Endothelial cell of umbilical vein (primary cell): ENCODE measurements around the gene SIPA1L3. TPM values are rescaled to one million over a fixed set of nuclear protein-coding genes. Genes with fewer than 3 reads are reported as not detected.

Source experiments
- BruUV-seq: library from RNA; stranded (reverse); fragments of 400-500 nt; replicated peaks from 2 replicates; lab custom pipeline; 2021; lab: Mats Ljungman, UMichigan
- CTCF ChIA-PET: fragments of 300-600, 350-600 bp; sonication (Branson Sonifier 250); formaldehyde crosslinking; loops from one replicate; lab custom pipeline; 2021; ENCODE audit warnings: antibody characterized with exemption, inconsistent platforms; lab: Charles Lee
- POLR2A ChIA-PET: fragments of 300-600, 350-600 bp; sonication (Branson Sonifier 250); formaldehyde crosslinking; loops from one replicate; lab custom pipeline; 2021; ENCODE audit warnings: antibody characterized with exemption, inconsistent platforms; lab: Charles Lee
- DNase-seq: peaks from one replicate; pipeline ENCODE4 v3.0.0-alpha.2; 2011; ENCODE audit warnings: low read depth, low spot score
- FAIRE-seq: peaks from 2 replicates; lab custom pipeline; 2011; peaks lifted over from hg19 to GRCh38; lab: Jason Lieb, UNC
- H2AFZ ChIP-seq: 2 replicates; pipeline ENCODE4 v1.6.0; 2012; ENCODE audit warnings: low read depth, low read length, control low read depth, inconsistent platforms
- H3K27ac ChIP-seq: 2 replicates; pipeline ENCODE4 v1.5.1; 2011; ENCODE audit warnings: low read depth, mild to moderate bottlenecking, control low read depth, low read length, moderate library complexity; ENCODE audit not compliant: insufficient read depth
- H3K27me3 ChIP-seq, 2 experiments: 2 replicates each; pipeline versions ENCODE4 v1.6.0 to v1.6.1; 2011; ENCODE audit warnings: low read length in 2 of 2, mixed read lengths in 1 of 2; ENCODE audit not compliant: control insufficient read depth in 2 of 2, insufficient read depth in 2 of 2
- H3K36me3 ChIP-seq, 2 experiments: 2 replicates in 1 of 2; 3 replicates in 1 of 2; pipeline ENCODE4 v1.5.1; 2011; ENCODE audit warnings: low read length in 2 of 2, mild to moderate bottlenecking in 1 of 2, moderate library complexity in 1 of 2; ENCODE audit not compliant: control insufficient read depth in 2 of 2, insufficient read depth in 2 of 2; ENCODE audit errors: extremely low read depth in 1 of 2
- H3K4me1 ChIP-seq: 3 replicates; pipeline ENCODE4 v1.5.1; 2011; ENCODE audit warnings: mild to moderate bottlenecking, low read length; ENCODE audit not compliant: control insufficient read depth, insufficient read depth; ENCODE audit errors: extremely low read depth
- H3K4me2 ChIP-seq: 2 replicates; pipeline ENCODE4 v1.6.1; 2011; ENCODE audit warnings: low read length, control low read depth, mixed read lengths; ENCODE audit not compliant: insufficient read depth
- H3K4me3 ChIP-seq, 3 experiments: fragments of 200-600 bp in 1 of 3; sonication (generic), shearing (Covaris generic) in 1 of 3; replicated peaks in 1 of 3; 2 replicates each; pipeline ENCODE4 v1.5.1; 2011 to 2016; ENCODE audit warnings: control low read depth in 3 of 3, low read length in 3 of 3, mild to moderate bottlenecking in 2 of 3, inconsistent platforms in 1 of 3, low read depth in 1 of 3, moderate library complexity in 1 of 3; ENCODE audit not compliant: insufficient read depth in 1 of 3
- H3K79me2 ChIP-seq: 2 replicates; pipeline ENCODE4 v1.6.0; 2012; ENCODE audit warnings: low read length, inconsistent platforms; ENCODE audit not compliant: control insufficient read depth, insufficient read depth
- H3K9ac ChIP-seq: replicated peaks from 2 replicates; pipeline ENCODE3; 2011; ENCODE audit warnings: low read length, control low read depth; ENCODE audit not compliant: insufficient read depth; ENCODE audit errors: extremely low read depth
- H3K9me1 ChIP-seq: replicated peaks from 3 replicates; pipeline ENCODE4 v1.6.0; 2011; ENCODE audit warnings: mild to moderate bottlenecking, low read length; ENCODE audit not compliant: control insufficient read depth, insufficient read depth; ENCODE audit errors: extremely low read depth
- H3K9me3 ChIP-seq: replicated peaks from 2 replicates; pipeline ENCODE4 v1.5.1; 2012; ENCODE audit warnings: low read length, inconsistent platforms; ENCODE audit not compliant: control insufficient read depth, insufficient read depth
- H4K20me1 ChIP-seq: replicated peaks from 2 replicates; pipeline ENCODE3; 2011; ENCODE audit warnings: mild to moderate bottlenecking, low read length; ENCODE audit not compliant: control insufficient read depth, insufficient read depth; ENCODE audit errors: extremely low read depth
- EZH2 ChIP-seq: IDR thresholded peaks from 2 replicates; pipeline ENCODE4 v1.6.1; 2012; ENCODE audit warnings: borderline replicate concordance, low read depth, mild to moderate bottlenecking, moderate library complexity, low read length, inconsistent platforms; ENCODE audit not compliant: severe bottlenecking
- FOS ChIP-seq: IDR thresholded peaks from 2 replicates; pipeline ENCODE4 v1.6.1; 2011; ENCODE audit warnings: mild to moderate bottlenecking, low read length, moderate library complexity, borderline replicate concordance; ENCODE audit not compliant: insufficient read depth
- GATA2 ChIP-seq: IDR thresholded peaks from 2 replicates; pipeline ENCODE4 v1.7.0; 2011; ENCODE audit warnings: low read depth, mild to moderate bottlenecking, moderate library complexity, mixed read lengths, low read length; ENCODE audit not compliant: insufficient read length, insufficient read depth
- JUN ChIP-seq: IDR thresholded peaks from 2 replicates; pipeline ENCODE4 v1.6.1; 2011; ENCODE audit warnings: borderline replicate concordance, low read depth; ENCODE audit not compliant: insufficient read length, insufficient read depth
- MAX ChIP-seq: IDR thresholded peaks from 2 replicates; pipeline ENCODE4 v1.6.1; 2011; ENCODE audit not compliant: insufficient read depth, insufficient read length
- MYC ChIP-seq: IDR thresholded peaks from one replicate; pipeline ENCODE4 v1.6.1; 2011; ENCODE audit warnings: mild to moderate bottlenecking, low read depth, low read length
- POLR2A ChIP-seq: IDR thresholded peaks from 2 replicates; pipeline ENCODE4 v1.6.1; 2012; ENCODE audit warnings: low read depth, mild to moderate bottlenecking, control low read depth, low read length
- POLR2AphosphoS5 ChIP-seq: IDR thresholded peaks from 2 replicates; pipeline ENCODE4 v1.6.1; 2012; ENCODE audit warnings: low read depth, mild to moderate bottlenecking, control low read depth, low read length, moderate library complexity; ENCODE audit not compliant: insufficient read depth
- dilution Hi-C: fragments of 300-500 bp; cut with MboI; formaldehyde crosslinking; loops from one replicate; pipeline ENCODE4 v1.15.0; 2019; ENCODE audit warnings: low sequenced_read_pairs; ENCODE audit not compliant: extremely low pct_ligation_motif_present
- intact Hi-C: fragments of 100-400 bp; cut with micrococcal nuclease; formaldehyde crosslinking; loops from one replicate; pipeline ENCODE4 v1.10.0; 2022
- polyA plus RNA-seq, 4 experiments: library from polyadenylated mRNA; depleted of rRNA in 3 of 4; stranded (reverse) in 3 of 4; unstranded in 1 of 4; fragments of >200 nt; gene quantifications; 2 replicates each; pipeline versions ENCODE4 v1.2.1 to v1.2.3, GENCODE V29; 2011 to 2012; ENCODE audit warnings: missing spikeins in 1 of 4
- total RNA-seq: library from RNA; stranded (reverse); gene quantifications from 2 replicates; pipeline ENCODE4 v1.2.3, GENCODE V29; 2021
- TF ChIP-seq, protein P1 (sequence below), 2 donors: IDR thresholded peaks; 1 replicate in 1 of 2; 2 replicates in 1 of 2; pipeline ENCODE4 v1.5.1; 2011; ENCODE audit warnings: low read length in 2 of 2, mild to moderate bottlenecking in 2 of 2, moderate library complexity in 2 of 2, control low read depth in 1 of 2, inconsistent platforms in 1 of 2, low read depth in 1 of 2; ENCODE audit not compliant: insufficient read depth in 1 of 2; ENCODE audit errors: extremely low read depth in 1 of 2

Gene SIPA1L3
- total and polyA plus RNA-seq, 2 donors (not counting 3 experiments of a cell fraction or from before 2014, with no cell fraction given) = 14.2 to 47.2 TPM

DNA sequence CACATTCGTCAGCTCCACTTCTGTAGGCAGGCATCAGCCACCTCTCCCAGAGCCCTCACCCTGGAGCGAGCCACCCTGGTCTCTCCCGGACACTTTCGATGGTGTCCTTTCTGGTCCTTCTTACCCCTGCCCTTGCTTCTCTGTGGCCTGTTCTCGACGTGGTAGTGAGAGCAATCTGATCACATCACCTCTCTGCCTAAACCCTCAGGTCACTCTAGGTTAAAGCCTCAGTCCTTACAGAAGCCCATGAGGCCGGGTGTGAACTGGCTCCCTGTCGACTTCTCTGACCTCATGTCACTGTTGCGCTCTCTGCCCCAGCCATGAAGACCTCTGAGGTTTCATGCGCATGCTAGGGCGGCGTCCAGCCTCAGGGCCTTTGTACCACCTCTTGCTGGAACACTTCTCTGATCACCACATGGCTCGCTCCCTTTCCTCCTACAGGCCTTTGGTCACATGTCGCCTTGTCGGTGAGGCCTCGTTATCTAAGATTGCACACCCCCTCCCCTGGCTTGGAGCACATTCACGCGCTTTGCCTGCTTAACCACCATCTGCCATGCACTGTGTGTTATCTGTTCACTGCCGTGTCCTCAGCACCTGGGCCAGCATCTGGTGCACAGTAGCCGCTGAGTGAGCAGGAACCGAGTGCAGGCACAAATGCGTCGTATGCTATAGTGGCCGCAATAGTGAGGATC is 215.5 kb downstream of the SIPA1L3 start:
- Histone ChIP-seq H3K4me2 (no peak overlapping the region), H3K79me2 (no peaks in the 10 kb centered on the region), H3K4me1 (no peaks in the 10 kb centered on the region), H3K9me1 (no peaks in the 10 kb centered on the region), H3K9me3 (no peaks in the 10 kb centered on the region), H4K20me1 (no peaks in the 10 kb centered on the region), H3K27me3 (no peaks in the 10 kb centered on the region), H3K27ac (no peak overlapping the region), H3K4me3 (no peak overlapping the region), H3K9ac (no peak overlapping the region), H3K36me3 (peaks cover 4% of the 10 kb centered on the region in 2 experiments), H2AFZ (no peak overlapping the region)
- CTCF ChIA-PET = interaction anchor here (1.0 to 1.9 kb wide), 4 partner anchors 11 to 32 kb away, joined by 3 to 6 read pairs (median 4); no protein-coding TSS in a partner anchor
- dilution Hi-C loops (no loop called here), intact Hi-C loops (no loop called here)
- no peak for FAIRE-seq
- TF ChIP-seq JUN (no peak), EZH2 (no peak), FOS (no peak), POLR2AphosphoS5 (no peak), GATA2 (no peak), MAX (no peak), POLR2A (no peak), MYC (no peak)
- TF ChIP-seq, protein P1, sequence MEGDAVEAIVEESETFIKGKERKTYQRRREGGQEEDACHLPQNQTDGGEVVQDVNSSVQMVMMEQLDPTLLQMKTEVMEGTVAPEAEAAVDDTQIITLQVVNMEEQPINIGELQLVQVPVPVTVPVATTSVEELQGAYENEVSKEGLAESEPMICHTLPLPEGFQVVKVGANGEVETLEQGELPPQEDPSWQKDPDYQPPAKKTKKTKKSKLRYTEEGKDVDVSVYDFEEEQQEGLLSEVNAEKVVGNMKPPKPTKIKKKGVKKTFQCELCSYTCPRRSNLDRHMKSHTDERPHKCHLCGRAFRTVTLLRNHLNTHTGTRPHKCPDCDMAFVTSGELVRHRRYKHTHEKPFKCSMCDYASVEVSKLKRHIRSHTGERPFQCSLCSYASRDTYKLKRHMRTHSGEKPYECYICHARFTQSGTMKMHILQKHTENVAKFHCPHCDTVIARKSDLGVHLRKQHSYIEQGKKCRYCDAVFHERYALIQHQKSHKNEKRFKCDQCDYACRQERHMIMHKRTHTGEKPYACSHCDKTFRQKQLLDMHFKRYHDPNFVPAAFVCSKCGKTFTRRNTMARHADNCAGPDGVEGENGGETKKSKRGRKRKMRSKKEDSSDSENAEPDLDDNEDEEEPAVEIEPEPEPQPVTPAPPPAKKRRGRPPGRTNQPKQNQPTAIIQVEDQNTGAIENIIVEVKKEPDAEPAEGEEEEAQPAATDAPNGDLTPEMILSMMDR (IDR thresholded peaks at IDR 0.05; ENCODE audit: extremely low read depth in 1 of 2, insufficient read depth in 1 of 2, low read depth in 1 of 2, low read length in 2 of 2) = no peak
- POLR2A ChIA-PET = no interaction called here
- no TSS peak for BruUV-seq
- no peak for DNase-seq
